Activated T-cell treated with anti-CD3 and anti-CD28 coated beads, Interleukin-2, amount 50 U/mL, for 24 hours (primary cell): ENCODE results near the gene ERVK3-1.
"Not testable (repeated sequence)": the region's sequence is repeated elsewhere in the genome, so short reads cannot be mapped to it uniquely, and the experiment has no call there.

Experiments used
- DNase-seq: peaks from one replicate; pipeline ENCODE4 v3.0.0-alpha.2; 2020
- H3K27ac Mint-ChIP-seq: 2 replicates; pipeline ENCODE4 v1.8.0; 2020; ENCODE audit warnings: mild to moderate bottlenecking, mixed read lengths
- H3K27me3 Mint-ChIP-seq: 2 replicates; pipeline ENCODE4 v1.8.0; 2020; ENCODE audit warnings: mixed read lengths
- H3K36me3 Mint-ChIP-seq: 2 replicates; pipeline ENCODE4 v1.8.0; 2020; ENCODE audit warnings: low read depth, mixed read lengths
- H3K4me1 Mint-ChIP-seq: 2 replicates; pipeline ENCODE4 v1.8.0; 2020; ENCODE audit warnings: low read depth, mixed read lengths
- H3K4me3 Mint-ChIP-seq: 2 replicates; pipeline ENCODE4 v1.8.0; 2020; ENCODE audit warnings: mild to moderate bottlenecking, moderate library complexity, mixed read lengths
- H3K9me3 Mint-ChIP-seq: 2 replicates; pipeline ENCODE4 v1.8.0; 2020; ENCODE audit warnings: mixed read lengths

The ERVK3-1 gene

DNA sequence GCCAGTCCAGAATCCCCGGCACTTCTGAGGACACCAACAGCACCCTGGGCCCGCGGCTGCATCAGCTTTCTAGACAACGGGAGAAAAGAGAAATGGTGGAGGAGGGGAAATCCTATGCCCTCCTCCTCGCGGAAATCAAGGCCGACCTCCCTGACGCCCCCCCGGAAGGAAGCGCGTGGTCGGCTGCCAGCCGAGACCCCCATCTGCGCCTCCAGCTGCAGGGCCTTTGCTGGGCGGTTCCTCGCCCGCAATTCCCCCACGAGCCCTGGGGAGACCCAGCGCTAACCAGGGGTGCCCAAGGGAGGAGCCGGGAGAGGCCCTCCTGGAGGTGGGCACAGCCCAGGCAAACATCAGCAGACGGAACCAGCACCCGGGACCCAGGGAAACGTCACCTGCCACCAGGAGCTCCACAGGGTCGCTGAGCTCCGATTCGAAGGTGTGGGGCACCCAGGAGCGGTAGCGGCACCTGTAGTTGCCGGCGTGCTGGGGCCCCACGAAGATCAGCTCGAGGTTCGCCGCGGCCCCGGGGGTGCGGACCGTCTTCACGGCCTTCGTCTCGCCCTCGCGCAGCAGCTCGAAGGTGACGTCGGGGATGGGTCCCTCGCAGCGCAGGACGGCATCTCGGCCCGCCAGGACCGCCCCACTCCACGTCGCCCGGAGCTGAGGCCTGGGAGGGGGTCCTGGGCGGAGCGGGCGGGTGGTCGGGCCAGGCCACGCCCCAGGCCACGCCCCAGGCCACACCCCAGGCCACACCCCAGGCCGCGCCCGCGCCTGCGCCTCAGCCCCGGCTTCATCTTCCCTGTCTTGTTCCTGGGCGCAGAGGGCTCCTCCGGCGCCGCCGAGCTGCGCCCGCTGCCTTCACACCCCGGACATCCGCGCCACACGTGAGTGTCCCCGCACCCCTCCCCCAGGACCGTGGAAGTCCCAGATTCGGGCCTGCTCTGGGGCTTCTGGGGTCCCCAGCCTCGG, 42.1 kb downstream of the ERVK3-1 start:
- Mint-ChIP-seq H3K4me3 (peak overlapping the region; percentile 94), H3K9me3 (no peaks in the 10 kb centered on the region)

DNA sequence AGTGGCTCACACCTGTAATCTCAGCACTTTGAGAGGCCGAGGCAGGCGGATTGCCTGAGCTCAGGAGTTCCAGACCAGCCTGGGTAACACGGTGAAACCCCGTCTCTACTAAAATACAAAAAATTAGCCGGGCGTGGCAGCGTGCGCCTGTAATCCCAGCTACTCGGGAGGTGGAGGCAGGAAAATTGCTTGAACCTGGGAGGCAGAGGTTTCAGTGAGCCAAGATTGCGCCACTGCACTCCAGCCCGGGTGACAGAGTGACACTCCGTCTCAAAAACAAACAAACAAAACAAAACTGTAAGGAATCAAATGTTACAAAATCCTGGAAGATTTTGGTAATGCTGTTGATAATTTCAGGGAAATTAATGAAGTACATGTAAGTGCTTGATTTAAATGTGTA, 42.9 kb downstream of the ERVK3-1 start:
- H3K27ac Mint-ChIP-seq, result peak overlapping the region; percentile 90
- peak overlapping the region; percentile 94 for H3K4me3 Mint-ChIP-seq
- DNase-seq, H3K27me3 Mint-ChIP-seq, H3K9me3 Mint-ChIP-seq: not testable (repeated sequence)
- H3K36me3 Mint-ChIP-seq, result peaks cover 24% of the 10 kb centered on the region
- peaks cover 30% of the 10 kb centered on the region for H3K4me1 Mint-ChIP-seq

More for the DNA sequence above, 42.1 kb downstream of the ERVK3-1 start:
- H3K36me3 Mint-ChIP-seq, result peaks cover 28% of the 10 kb centered on the region
- DNase-seq, result peak; percentile 83
- peak overlapping the region; percentile 90 for H3K27ac Mint-ChIP-seq
- H3K4me1 Mint-ChIP-seq, result peaks cover 30% of the 10 kb centered on the region
- peaks cover 3% of the 10 kb centered on the region for H3K27me3 Mint-ChIP-seq

DNA sequence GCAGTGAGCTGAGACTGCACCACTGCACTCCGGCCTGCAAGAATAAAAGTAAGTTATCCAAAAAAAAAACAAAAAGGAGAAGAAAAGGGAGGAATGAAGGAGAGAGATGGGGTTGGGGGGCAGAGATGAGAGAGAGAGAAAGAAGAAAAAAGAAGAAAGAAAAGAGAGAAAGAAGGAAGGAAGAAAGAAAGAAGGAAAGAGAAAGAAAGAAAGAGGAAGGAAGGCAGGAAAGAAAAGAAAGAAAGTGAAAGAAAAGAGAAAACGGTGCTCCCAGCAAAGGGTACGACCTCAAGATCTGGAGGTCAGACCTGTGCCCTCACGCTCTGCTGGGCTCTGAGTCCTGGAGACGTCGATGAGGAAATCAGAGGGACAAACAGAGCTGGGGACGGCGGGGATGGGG, 44.4 kb downstream of the ERVK3-1 start:
- Mint-ChIP-seq H3K4me3 (peak overlapping the region; percentile 47), H3K27me3 (peaks cover 3% of the 10 kb centered on the region), H3K9me3 (no peaks in the 10 kb centered on the region), H3K36me3 (peaks cover 24% of the 10 kb centered on the region), H3K4me1 (peaks cover 30% of the 10 kb centered on the region), H3K27ac (no peak overlapping the region)
- DNase-seq, result no peak

DNA sequence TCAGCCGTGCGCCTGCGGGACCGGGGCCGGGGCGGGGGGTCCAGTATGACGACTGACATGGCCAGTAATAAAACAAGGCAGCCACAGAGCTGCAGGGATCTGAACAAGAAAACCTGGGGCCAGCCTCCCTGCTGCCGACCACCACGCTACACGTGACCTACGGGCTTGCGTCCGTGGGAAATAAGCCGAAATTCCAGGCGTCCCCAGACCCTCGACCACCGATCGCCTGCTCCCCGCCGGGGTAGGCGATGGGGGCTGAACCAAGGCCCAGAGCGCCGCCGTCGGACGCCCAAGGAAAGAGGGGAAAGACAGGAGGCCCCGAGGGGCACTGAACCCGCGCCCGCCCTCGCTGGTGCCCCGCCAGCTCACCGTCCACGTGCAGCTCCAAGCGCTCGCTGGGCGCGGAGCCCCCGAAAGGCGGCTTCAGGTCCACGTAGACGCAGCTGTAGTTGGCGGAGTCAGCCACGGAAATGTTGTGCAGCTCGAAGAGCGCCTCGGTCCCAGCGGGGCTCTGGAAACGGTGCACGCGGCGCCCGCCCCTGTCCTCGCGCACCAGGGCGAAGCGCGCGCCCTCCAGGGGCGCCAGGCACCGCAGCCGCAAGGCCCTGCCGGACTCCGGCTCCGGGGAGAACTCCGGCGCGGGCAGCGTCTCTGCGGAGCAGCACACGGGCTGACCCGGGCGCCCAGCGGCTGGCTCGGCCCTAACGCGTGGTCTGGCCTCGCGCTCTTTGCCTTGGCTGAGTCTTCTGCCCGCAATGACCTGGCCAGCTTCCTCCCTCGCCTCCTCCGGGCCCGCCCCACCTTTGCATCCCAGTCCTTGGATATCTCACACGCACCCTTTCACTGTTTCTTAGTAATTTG, 45.1 kb downstream of the ERVK3-1 start:
- Mint-ChIP-seq H3K9me3 (no peaks in the 10 kb centered on the region), H3K27ac (no peak overlapping the region), H3K4me1 (peaks cover 32% of the 10 kb centered on the region), H3K4me3 (no peak overlapping the region), H3K36me3 (peaks cover 24% of the 10 kb centered on the region), H3K27me3 (peaks cover 3% of the 10 kb centered on the region)
- DNase-seq, result no peak

DNA sequence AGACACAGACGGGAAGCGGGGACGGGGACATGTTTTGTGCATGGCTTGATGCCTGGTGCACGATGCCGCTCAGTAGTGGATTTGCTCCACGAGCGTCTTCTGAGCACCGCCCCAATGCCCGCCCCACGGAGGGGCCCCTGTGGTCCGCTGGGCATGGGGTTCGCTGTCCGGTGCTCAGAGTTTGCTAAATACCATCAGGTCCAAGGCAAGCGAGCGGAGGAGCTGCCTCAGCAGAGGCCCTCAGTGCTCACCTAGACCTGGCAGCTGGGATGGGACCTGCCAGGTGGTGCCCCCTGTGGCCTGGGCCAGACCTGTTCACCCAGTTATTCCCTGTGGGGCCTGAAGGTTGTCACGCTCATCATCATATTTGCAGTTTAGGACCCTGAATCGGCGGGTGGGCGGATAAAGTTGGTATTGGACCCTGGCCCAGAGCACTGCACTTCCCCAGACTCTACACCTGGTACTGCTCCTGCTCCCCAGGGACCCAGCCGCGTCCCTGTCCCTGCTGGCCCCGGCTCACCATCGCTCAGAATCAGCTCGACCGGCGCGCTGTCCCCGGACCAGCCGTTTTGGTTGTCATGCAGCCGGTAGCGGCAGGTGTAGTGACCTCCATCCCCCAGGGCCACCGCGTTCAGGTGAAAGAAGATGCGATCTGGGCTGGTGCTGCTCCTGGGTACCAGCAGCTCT, 45.8 kb downstream of the ERVK3-1 start:
- Mint-ChIP-seq H3K36me3 (peaks cover 24% of the 10 kb centered on the region), H3K9me3 (no peaks in the 10 kb centered on the region), H3K27me3 (peaks cover 7% of the 10 kb centered on the region), H3K4me1 (peaks cover 31% of the 10 kb centered on the region), H3K27ac (no peak overlapping the region), H3K4me3 (no peak overlapping the region)
- no peak for DNase-seq

DNA sequence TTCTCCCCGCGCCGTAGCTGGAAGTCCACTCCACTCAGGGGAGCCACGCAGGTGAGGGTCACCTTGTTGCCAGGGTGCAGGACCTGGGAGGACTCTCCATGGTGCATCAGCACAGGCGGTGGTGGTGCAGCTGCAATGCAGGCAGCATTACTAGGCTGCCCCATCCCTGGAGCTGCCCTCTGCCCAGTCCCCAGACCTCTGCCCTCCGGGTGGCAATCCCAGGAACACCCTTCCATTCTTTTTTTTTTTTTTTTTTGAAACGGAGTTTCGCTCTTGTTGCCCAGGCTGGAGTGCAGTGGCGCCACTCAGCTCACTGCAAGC, 46.3 kb downstream of the ERVK3-1 start:
- peaks cover 24% of the 10 kb centered on the region for H3K36me3 Mint-ChIP-seq
- no peaks in the 10 kb centered on the region for H3K9me3 Mint-ChIP-seq
- H3K27me3 Mint-ChIP-seq, result peaks cover 7% of the 10 kb centered on the region
- no peak for DNase-seq
- peaks cover 35% of the 10 kb centered on the region for H3K4me1 Mint-ChIP-seq
- H3K4me3 Mint-ChIP-seq, result no peak overlapping the region
- H3K27ac Mint-ChIP-seq, result no peak overlapping the region

DNA sequence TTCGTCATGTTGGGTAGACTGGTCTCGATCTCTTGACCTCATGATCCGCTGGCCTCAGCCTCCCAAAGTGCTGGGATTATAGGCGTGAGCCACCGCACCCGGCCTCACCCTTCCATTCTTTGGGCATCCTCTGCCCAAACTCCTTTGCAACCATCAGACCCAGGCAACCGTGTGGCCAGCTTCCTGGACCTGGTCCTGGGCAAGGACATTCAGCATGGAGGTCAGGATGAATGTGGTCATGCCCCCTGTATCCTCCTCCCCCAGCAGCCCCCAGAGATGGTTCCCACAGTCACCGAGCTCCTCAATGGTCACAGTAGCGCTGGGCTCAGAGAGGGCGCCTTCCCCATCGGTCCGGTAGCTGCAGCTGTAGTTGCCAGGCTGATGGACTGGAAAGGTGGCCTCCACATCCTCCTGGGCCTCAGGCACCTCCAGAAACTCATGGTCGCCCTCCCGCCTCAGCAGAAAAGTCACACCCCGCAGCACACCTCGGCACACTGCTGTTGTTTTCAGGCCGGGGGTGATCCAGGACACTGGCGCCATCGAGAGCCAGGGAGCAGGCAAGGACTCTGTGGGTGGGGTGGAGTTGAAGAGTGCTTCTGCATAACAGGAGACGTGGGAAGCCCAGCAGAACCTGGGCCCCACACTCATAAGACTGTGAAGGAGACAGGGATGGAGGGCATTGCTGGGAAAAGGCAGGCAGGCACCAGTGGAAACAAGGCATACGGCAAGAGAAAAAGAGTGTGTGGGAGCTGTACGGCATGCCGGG, 47.0 kb downstream of the ERVK3-1 start:
- no peak for DNase-seq
- no peak overlapping the region for H3K4me3 Mint-ChIP-seq
- peaks cover 38% of the 10 kb centered on the region for H3K4me1 Mint-ChIP-seq
- H3K27me3 Mint-ChIP-seq, result peaks cover 4% of the 10 kb centered on the region
- H3K36me3 Mint-ChIP-seq, result peaks cover 22% of the 10 kb centered on the region
- no peaks in the 10 kb centered on the region for H3K9me3 Mint-ChIP-seq
- H3K27ac Mint-ChIP-seq, result no peak overlapping the region

DNA sequence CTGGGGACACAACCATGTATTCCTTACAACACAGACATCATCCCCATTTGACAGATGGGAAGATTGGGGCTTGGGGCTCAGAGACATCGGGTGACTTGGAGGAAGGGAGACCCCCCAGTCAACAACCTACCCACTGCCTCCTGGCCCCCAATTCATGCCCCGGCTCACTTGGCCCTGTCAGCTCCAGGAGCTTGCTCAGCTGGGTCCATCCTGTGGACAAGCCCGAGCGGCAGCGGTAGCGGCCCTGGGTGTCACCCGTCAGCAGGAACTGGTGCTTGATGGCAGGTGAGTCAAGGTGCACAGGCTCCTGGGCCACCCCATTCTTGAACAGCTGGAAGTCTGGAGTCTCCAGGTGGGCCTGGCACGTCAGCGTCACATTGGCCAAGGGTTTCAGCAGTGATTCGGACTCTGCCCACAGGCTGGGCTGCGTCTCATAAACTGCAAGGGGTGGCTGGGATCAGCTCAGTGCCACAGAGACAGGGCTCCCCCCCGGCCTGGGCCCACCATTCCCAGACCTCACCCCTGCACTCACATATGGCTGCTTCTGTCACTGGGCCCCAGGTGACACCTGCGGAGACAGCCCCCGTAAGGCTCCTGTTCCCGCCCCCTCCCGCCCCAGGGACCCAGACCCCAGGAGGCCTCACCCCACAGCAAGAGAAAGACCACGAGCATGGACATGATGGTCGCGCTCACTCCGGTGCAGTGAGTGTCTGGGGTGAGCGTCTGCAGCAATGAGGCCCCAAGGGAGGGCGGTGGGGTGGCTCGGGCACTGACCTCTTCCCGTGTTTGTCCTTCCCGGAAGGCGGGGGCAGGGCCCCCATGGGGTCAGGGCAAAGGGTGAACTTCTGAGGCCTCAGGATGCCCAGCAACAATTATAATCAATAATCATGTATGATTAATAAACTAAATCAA, 47.8 kb downstream of the ERVK3-1 start, which contains the start of gene A1BG:
Gene A1BG (minus strand): TSS at position 733 of the 912 bp plus-strand sequence. CDS start 55 bp downstream, at position 678.
- Mint-ChIP-seq H3K4me3 (no peak within 1 kb of the TSS), H3K9me3 (no peaks in the 10 kb centered on the region), H3K4me1 (peaks cover 38% of the 10 kb centered on the region), H3K36me3 (peaks cover 18% of the 10 kb centered on the region), H3K27me3 (peaks cover 4% of the 10 kb centered on the region), H3K27ac (no peak within 1 kb of the TSS)
- no peak for DNase-seq

DNA sequence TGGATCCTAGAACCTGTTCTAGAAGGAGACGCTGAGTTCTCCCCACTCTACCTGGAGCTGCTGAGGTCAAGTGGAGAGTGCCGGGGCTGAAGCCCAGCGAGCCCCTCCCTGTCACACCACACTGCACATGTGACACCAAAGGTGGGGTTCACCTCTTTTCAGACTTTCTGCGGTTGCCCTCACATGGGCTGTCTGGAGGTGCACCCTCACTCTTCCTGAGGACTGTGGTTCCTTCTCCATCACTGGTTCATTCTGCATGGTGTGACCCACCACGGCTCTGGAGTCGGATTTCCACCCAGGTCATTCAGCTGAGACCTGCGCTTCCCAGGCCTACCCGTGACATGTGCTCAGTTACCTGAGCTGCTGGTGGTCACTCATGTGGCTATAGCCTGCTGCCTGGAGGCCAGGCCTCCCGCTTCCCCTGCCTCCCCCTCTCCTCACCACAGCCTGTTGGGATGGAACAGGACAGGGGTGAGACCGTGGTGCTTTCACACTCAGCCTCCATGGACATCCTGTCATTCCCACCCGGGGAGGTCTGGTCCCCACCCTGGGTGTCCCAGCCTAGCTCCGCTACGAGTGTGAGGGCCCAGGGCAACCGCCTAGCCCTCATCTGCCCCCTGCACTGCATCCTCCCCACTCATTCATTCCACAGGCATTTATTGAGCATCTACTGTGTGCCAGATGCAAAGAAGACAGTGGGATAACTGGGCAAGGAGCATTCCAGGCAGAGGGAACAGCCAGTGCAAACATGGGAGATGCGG, 48.7 kb downstream of the ERVK3-1 start:
- no peaks in the 10 kb centered on the region for H3K9me3 Mint-ChIP-seq
- H3K4me1 Mint-ChIP-seq, result peaks cover 33% of the 10 kb centered on the region
- H3K4me3 Mint-ChIP-seq, result no peak overlapping the region
- peaks cover 18% of the 10 kb centered on the region for H3K36me3 Mint-ChIP-seq
- no peak overlapping the region for H3K27ac Mint-ChIP-seq
- no peak for DNase-seq
- peaks cover 4% of the 10 kb centered on the region for H3K27me3 Mint-ChIP-seq

DNA sequence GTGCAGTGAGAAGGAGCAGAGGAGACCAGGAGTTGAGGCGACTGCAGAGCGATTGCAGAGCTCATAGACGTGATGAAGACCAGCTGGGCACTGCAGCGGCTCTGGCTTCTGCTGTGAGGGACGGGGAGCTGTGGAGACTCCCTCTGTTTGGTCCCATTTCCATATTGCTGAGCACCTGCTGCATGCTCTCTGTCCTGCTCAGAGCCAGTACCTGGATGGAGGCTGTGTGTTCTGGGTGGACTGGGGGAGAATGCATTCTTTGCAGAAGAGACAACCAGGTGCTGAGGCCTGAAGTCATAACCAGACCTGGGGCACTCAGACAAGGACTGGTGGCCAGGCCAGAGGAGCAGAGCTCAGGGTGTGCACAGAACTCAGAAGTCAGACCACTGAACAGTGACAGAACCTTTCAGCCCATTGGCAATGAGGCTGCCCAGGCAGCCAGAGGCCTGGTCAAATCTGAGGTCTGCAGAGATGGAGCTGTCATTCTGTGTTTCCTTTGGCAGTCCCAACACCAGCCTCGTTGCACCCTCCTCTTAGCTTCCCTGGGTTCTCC, 49.4 kb downstream of the ERVK3-1 start:
- Mint-ChIP-seq H3K9me3 (no peaks in the 10 kb centered on the region), H3K27me3 (peaks cover 4% of the 10 kb centered on the region), H3K27ac (no peak overlapping the region), H3K36me3 (peaks cover 16% of the 10 kb centered on the region), H3K4me1 (peaks cover 28% of the 10 kb centered on the region), H3K4me3 (no peak overlapping the region)
- DNase-seq, result no peak

DNA sequence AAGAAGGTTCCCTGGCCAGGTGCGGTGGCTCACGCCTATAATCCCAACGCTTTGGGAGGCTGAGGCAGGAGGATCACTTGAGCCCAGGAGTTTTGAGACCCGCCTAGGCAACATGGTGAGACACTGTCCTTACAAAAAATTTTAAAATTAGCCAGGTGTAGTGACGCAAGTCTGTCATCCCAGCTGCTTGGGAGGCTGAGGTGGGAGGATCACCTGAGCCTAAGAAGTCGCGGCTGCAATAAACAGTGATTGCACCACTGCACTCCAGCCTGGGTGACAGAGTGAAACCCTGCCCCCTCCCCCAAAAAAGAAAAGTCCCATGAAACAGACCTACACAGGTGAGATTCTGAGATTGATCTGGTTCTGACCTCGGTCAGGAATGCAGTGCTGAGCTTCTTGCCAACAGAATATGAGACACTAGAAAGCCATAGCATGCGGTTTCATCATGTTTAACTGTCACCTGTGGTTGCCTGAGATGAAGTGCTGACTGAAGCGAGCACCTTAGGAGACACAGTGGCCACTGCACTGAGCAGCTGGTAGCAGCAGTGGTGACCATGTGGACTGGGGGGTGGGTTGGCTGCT, 50.1 kb downstream of the ERVK3-1 start:
- H3K4me1 Mint-ChIP-seq, result peaks cover 25% of the 10 kb centered on the region
- H3K27me3 Mint-ChIP-seq, result peaks cover 4% of the 10 kb centered on the region
- no peaks in the 10 kb centered on the region for H3K9me3 Mint-ChIP-seq
- DNase-seq, result no peak
- H3K36me3 Mint-ChIP-seq, result peaks cover 14% of the 10 kb centered on the region
- H3K27ac Mint-ChIP-seq, result no peak overlapping the region
- no peak overlapping the region for H3K4me3 Mint-ChIP-seq
